Measurements from ENCODE around the gene STIMATE.

Gene STIMATE

DNA sequence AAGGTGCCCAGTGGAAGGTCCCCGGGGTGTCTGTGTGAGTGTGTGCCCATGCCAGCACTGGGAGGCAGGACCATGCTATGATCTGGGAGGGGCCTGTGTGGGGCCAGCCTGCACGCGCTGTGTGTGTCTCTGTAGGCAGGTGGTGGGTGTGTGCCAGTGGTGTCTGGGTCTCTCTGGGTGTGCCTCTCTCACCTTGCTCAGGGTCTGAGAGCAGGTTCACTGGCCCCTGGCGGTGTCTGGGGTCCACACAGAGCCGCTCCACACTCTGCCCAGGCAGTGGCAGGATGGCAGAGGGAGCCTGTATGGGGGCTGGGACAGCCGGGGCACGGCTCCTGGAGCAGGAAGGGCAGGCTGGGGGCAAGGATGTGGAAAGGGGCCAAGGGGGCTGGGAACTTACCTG, 79.5 kb downstream of the STIMATE start:
- H3K4me3 ChIP-seq (ENCODE audit: low read depth, low read length) = no peak overlapping the region
- DNase-seq (ENCODE audit: low read depth) = no peak
- TF ChIP-seq, protein P1, sequence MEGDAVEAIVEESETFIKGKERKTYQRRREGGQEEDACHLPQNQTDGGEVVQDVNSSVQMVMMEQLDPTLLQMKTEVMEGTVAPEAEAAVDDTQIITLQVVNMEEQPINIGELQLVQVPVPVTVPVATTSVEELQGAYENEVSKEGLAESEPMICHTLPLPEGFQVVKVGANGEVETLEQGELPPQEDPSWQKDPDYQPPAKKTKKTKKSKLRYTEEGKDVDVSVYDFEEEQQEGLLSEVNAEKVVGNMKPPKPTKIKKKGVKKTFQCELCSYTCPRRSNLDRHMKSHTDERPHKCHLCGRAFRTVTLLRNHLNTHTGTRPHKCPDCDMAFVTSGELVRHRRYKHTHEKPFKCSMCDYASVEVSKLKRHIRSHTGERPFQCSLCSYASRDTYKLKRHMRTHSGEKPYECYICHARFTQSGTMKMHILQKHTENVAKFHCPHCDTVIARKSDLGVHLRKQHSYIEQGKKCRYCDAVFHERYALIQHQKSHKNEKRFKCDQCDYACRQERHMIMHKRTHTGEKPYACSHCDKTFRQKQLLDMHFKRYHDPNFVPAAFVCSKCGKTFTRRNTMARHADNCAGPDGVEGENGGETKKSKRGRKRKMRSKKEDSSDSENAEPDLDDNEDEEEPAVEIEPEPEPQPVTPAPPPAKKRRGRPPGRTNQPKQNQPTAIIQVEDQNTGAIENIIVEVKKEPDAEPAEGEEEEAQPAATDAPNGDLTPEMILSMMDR (IDR thresholded peaks at IDR 0.05; ENCODE audit: control insufficient read depth, extremely low read depth, insufficient read depth) = no peak

DNA sequence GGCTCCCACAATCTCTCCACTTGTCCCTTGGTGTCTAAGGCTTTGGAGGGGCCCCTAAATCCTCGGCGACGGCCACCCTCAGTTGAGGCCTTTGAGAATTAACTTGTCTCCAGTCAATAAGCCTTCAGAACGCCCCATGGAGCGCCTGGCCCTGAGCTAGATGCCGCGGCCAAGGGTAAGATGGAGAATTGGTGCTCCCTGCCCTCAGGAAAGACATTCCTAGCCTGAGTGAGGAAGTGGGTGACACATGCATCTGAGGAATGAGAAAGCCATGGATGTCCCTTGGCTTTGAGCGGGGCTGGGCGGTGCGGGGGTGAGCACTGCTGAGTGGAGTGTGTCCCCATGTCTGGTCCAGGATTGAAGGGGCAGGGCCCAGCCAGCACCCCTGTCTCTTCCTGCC, 80.1 kb downstream of the STIMATE start:
- H3K4me3 ChIP-seq (ENCODE audit: low read depth, low read length) = no peak overlapping the region
- TF ChIP-seq, protein P1 (IDR thresholded peaks at IDR 0.05; ENCODE audit: control insufficient read depth, extremely low read depth, insufficient read depth) = no peak
- DNase-seq (ENCODE audit: low read depth) = no peak

DNA sequence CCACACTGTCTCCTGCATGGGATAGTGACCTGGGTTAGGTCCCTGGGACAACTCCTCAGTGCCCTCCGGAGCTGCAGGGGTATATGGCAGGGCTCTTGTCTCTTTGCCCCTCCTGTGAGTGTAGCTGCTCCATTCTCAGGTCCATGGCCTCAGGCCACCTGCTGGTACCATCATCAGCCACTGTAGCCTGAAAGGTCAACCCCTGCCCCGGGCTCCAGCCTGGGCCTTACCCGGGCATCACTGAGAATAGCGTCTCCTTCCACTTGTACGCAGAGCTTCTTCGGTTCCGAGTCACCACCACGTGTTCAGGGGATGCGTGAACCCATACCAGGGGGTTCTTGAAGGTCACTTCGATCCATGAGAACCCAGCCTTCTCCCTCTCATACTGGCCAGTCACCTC, 80.7 kb downstream of the STIMATE start:
- H3K4me3 ChIP-seq (ENCODE audit: low read depth, low read length) = no peak overlapping the region
- DNase-seq (ENCODE audit: low read depth) = no peak
- TF ChIP-seq, protein P1 (IDR thresholded peaks at IDR 0.05; ENCODE audit: control insufficient read depth, extremely low read depth, insufficient read depth) = no peak

DNA sequence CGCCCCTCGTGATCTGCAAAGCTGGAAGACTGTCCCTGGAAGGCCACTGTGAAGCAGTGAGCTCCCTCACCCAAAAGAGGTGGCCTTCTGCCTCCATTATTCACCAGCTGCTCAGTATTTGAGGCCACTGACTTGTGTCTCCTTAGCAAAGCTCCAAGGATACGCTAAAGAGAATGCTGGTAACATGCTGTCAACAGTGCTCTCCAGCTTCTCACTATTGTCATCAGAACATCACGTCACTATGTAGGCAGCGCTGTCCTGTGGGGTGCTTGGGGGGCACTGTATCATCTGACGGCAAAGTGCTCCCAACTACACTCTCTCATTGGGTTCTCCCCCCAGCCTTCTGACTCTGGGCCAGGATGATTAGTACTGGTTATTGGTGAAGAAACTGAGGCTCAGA, 81.1 kb downstream of the STIMATE start:
- DNase-seq (ENCODE audit: low read depth) = no peak
- TF ChIP-seq, protein P1 (IDR thresholded peaks at IDR 0.05; ENCODE audit: control insufficient read depth, extremely low read depth, insufficient read depth) = no peak

DNA sequence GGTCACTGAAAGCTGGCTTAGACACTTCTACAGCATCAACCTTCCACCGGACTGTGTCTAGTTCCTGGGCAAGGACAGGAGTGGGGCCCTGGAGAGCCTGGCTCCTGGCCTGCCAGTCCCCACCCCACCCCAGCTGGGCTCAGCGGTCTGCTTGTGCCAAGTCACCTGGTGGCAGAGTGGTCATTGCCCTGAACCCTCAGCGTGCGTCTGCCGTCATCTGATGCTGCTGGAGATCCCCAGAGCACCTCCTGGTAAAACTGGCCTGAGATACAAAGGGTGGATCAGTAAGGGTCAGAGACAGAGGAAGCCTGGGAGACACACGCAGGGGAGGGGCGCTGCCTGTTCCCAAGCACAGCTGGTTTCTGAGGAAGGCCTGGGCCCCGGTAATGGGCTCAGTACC, 83.5 kb downstream of the STIMATE start:
- no peak for DNase-seq (ENCODE audit: low read depth)
- no peak overlapping the region for H3K4me3 ChIP-seq (ENCODE audit: low read depth, low read length)
- TF ChIP-seq, protein P1 (IDR thresholded peaks at IDR 0.05; ENCODE audit: control insufficient read depth, extremely low read depth, insufficient read depth) = no peak

More for the DNA sequence above, 81.1 kb downstream of the STIMATE start:
- H3K4me3 ChIP-seq (ENCODE audit: low read depth, low read length) = no peak overlapping the region

DNA sequence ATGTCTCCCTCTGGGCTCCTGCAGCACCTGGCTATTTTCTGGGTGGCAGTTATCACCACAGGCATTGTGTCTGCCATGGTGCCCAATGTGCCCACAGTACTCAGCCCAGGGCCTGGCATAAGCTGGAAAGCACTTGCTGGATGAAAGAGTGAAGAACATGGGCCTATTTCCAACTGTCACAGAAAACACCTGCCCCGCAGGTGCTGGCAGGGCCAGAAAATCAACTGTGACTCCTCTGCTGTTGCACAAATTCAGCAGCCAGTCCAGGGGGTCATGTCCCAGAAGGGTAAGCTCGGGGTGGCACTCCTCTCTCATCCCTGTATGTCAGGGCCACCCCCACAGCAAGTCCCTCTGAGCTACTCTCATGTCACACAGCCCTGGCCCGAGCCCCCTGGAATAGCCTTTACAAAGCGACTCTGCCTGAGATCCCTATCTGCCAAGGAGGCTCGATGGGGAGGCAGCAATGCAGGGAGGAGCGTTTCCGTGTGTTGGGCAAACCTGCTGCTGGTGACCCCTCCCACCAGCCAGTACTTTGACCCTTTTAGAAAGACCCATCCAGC, 85.8 kb downstream of the STIMATE start:
- no peak for DNase-seq (ENCODE audit: low read depth)
- TF ChIP-seq, protein P1 (IDR thresholded peaks at IDR 0.05; ENCODE audit: control insufficient read depth, extremely low read depth, insufficient read depth) = no peak
- no peak overlapping the region for H3K4me3 ChIP-seq (ENCODE audit: low read depth, low read length)

DNA sequence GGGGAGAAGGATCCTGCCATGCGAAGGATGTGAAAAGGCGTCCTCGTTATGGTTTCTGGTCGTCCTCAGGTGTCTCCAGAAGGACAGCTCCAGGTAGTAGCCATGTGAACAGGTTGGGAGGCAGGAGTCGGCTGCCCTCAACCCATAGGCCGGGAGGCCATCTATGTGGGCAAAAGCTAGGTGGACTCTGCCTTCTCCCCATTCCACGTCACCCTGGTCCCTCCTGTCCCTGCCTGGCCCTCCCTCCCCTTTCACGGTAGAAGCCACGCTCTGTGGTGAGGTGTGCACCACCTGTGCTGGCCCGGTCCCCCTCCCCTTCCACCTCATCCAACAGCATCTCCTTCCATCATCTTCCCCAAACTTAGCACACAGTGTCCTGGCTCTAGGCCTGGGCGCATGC, 86.4 kb downstream of the STIMATE start:
- TF ChIP-seq, protein P1 (IDR thresholded peaks at IDR 0.05; ENCODE audit: control insufficient read depth, extremely low read depth, insufficient read depth) = no peak
- DNase-seq (ENCODE audit: low read depth) = no peak
- no peak overlapping the region for H3K4me3 ChIP-seq (ENCODE audit: low read depth, low read length)
